Measurements from ENCODE around the gene SLC22A23. TPM values are rescaled to one million over a fixed set of nuclear protein-coding genes. Genes with fewer than 3 reads are reported as not detected.

The SLC22A23 gene
- total RNA-seq, 1 experiment from 2014 or later, result 38.2 TPM

DNA sequence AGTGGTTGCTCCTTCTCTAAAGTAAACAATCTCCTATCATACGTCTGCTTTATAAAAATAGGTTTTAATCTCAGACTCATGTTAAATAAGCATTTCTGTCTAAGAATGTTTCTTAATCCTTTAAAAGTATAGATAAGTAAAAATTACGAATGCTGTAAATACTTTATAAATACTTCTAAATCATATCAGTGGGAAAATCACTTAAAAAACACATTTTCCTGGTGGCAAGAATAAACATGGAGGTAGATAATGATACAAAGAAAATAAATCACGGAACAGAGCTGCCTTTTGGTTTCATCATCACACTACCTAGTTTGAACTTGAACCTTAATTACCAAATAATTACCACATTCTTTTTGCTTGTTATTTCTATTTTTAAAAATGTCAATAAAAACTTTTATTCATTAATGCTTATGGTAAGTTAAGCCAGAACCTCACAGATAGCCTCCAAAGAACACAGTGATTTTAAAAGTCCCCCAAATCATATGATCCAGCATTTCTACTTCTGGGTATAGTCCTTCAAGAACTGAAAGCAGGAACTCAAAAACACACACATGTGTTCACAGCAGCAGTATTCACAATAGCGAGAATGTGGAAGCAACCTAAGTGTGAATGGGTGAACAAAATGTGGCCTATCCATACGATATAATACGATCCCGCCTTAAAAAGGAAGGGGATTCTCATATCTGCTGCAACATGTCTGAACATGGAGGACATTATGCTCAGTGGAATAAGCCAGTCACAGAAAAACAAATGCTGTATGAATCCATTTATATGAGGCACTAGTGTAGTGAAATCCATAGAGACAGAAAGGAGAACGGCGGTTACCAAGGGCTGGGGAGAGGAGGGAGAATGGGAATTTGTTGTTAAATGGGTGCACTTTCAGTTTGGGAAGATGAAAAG, 72.4 kb downstream of the SLC22A23 start (continued):
- TF ChIP-seq, protein P1, sequence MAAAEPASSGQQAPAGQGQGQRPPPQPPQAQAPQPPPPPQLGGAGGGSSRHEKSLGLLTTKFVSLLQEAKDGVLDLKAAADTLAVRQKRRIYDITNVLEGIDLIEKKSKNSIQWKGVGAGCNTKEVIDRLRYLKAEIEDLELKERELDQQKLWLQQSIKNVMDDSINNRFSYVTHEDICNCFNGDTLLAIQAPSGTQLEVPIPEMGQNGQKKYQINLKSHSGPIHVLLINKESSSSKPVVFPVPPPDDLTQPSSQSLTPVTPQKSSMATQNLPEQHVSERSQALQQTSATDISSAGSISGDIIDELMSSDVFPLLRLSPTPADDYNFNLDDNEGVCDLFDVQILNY (CRISPR knock-in tag; IDR thresholded peaks at IDR 0.05), result no peak
- TF ChIP-seq CREM (CRISPR knock-in tag; IDR thresholded peaks at IDR 0.05) (no peak), SOX15 (CRISPR knock-in tag; IDR thresholded peaks at IDR 0.05) (no peak), ERG (CRISPR knock-in tag; IDR thresholded peaks at IDR 0.05) (no peak), ZNF219 (CRISPR knock-in tag; IDR thresholded peaks at IDR 0.05; ENCODE audit: borderline replicate concordance) (no peak), ZNF317 (CRISPR knock-in tag; IDR thresholded peaks at IDR 0.05; ENCODE audit: borderline replicate concordance, low read depth) (no peak)
- TF ChIP-seq, protein P2, sequence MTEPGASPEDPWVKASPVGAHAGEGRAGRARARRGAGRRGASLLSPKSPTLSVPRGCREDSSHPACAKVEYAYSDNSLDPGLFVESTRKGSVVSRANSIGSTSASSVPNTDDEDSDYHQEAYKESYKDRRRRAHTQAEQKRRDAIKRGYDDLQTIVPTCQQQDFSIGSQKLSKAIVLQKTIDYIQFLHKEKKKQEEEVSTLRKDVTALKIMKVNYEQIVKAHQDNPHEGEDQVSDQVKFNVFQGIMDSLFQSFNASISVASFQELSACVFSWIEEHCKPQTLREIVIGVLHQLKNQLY (CRISPR knock-in tag; IDR thresholded peaks at IDR 0.05), result no peak
- TF ChIP-seq, protein P3, sequence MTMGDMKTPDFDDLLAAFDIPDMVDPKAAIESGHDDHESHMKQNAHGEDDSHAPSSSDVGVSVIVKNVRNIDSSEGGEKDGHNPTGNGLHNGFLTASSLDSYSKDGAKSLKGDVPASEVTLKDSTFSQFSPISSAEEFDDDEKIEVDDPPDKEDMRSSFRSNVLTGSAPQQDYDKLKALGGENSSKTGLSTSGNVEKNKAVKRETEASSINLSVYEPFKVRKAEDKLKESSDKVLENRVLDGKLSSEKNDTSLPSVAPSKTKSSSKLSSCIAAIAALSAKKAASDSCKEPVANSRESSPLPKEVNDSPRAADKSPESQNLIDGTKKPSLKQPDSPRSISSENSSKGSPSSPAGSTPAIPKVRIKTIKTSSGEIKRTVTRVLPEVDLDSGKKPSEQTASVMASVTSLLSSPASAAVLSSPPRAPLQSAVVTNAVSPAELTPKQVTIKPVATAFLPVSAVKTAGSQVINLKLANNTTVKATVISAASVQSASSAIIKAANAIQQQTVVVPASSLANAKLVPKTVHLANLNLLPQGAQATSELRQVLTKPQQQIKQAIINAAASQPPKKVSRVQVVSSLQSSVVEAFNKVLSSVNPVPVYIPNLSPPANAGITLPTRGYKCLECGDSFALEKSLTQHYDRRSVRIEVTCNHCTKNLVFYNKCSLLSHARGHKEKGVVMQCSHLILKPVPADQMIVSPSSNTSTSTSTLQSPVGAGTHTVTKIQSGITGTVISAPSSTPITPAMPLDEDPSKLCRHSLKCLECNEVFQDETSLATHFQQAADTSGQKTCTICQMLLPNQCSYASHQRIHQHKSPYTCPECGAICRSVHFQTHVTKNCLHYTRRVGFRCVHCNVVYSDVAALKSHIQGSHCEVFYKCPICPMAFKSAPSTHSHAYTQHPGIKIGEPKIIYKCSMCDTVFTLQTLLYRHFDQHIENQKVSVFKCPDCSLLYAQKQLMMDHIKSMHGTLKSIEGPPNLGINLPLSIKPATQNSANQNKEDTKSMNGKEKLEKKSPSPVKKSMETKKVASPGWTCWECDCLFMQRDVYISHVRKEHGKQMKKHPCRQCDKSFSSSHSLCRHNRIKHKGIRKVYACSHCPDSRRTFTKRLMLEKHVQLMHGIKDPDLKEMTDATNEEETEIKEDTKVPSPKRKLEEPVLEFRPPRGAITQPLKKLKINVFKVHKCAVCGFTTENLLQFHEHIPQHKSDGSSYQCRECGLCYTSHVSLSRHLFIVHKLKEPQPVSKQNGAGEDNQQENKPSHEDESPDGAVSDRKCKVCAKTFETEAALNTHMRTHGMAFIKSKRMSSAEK (CRISPR knock-in tag; IDR thresholded peaks at IDR 0.05; ENCODE audit: borderline replicate concordance), result no peak

DNA sequence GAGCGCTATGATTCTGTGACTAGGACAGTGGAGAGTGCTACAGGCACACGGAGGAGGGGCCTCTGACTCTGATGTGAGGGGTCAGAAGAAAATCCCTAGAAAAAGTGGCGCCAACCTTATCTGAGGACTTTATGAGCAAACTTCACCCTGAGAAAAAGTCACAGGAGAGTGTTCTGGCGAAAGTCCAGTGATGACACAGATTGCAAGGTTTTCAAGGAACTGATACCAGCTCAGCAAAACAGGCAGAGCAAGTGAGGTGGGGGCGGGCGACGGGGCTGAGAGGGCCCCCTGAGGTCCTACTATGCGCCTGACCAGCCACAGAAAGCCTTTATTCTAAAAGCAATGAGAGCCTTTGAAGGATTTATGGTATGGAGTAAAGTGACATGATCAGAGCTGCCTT, 73.3 kb downstream of the SLC22A23 start:
- Mint-ChIP-seq H3K9me3 (no peaks in the 10 kb centered on the region), H3K36me3 (peaks cover 7% of the 10 kb centered on the region), H3K27ac (no peak overlapping the region), H3K27me3 (ENCODE audit: low read depth) (no peaks in the 10 kb centered on the region), H3K4me1 (peaks cover 65% of the 10 kb centered on the region), H3K4me3 (no peak overlapping the region)
- no peak for ATAC-seq
- POLR2A ChIA-PET, result interaction anchor here (0.6 to 0.7 kb wide), 2 partner anchors 85 to 121 kb away, joined by 3 read pairs; no protein-coding TSS in a partner anchor
- CTCF ChIA-PET, result no interaction called here
- TF ChIP-seq CBFB (CRISPR knock-in tag; IDR thresholded peaks at IDR 0.05; ENCODE audit: low read depth), result no peak
- peak; percentile 68 for TF ChIP-seq GABPB1 (CRISPR knock-in tag; IDR thresholded peaks at IDR 0.05)
- no peak for DNase-seq (ENCODE audit: low spot score)

DNA sequence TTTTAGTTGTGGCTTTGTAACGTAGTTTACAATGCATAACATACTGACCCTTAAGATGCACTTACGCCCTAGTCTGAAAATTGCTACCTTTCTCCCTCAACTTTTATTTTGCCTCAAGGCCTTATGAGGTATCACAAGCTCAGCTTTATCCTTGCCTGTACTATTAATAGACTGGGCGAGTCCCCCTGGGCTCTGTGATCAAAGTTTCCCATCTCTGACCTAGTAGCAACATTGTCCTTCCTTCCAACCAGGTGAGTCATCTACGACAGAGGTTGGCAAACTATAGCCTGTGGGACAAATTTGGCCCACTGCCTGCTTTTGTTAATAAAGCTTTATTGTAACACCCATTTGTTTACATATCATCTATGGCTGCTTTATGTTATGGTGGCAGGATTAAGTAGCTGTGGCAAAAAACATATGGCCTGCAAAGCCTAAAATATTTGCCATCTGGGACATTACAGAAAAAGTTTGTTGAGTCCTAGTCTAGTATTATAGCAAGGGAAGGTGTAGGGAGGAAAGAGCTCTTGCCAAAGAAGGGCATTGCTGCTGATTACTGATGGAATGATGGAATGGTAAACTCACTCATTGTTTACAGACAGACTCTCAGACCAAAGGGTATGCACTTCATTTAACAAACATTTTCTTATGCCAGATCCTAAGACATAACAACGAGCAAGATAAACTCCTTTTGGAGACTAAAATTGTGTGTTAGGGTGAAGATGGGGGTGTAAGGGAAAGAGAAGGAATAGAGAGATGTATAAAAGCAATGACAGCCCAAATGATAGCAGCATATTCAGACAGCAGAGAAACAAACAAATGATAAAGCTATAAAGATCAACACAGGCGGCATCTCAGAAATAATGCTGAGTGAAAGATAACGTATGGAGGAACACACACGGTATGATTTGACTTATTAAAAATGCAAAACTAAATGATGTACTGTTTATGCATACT, 74.2 kb downstream of the SLC22A23 start:
- Mint-ChIP-seq H3K27ac (peak overlapping the region; percentile 20; the same call in 1 of the 2 replicates), H3K9me3 (no peaks in the 10 kb centered on the region), H3K27me3 (ENCODE audit: low read depth) (no peaks in the 10 kb centered on the region), H3K36me3 (peaks cover 7% of the 10 kb centered on the region), H3K4me3 (no peak overlapping the region), H3K4me1 (peaks cover 66% of the 10 kb centered on the region)
- TF ChIP-seq CREB1 (CRISPR knock-in tag; IDR thresholded peaks at IDR 0.05), result no peak
- peak; percentile 45; the same call in 1 of the 2 replicates for TF ChIP-seq GABPB1 (CRISPR knock-in tag; IDR thresholded peaks at IDR 0.05)
- POLR2A ChIA-PET, result interaction anchor here (0.6 to 0.7 kb wide), 2 partner anchors 84 to 122 kb away, joined by 3 read pairs; no protein-coding TSS in a partner anchor
- CTCF ChIA-PET, result interaction anchor here (1.8 kb wide), 1 partner anchor 12 kb away, joined by 3 read pairs; no protein-coding TSS in a partner anchor
- DNase-seq (ENCODE audit: low spot score), result no peak
- ATAC-seq, result no peak
